Embryonic facial prominence (tissue), 1 donor: ENCODE measurements around the gene ANKK1.

Experiments
- DNase-seq: peaks from one replicate; pipeline ENCODE4 v3.0.0-alpha.2; 2016; ENCODE audit errors: extremely low spot score

The ANKK1 gene

GRCh38 chr11:113410414-113411135 is 23.0 kb downstream of the ANKK1 start:
- DNase-seq = no peak

- no peak for DNase-seq
Observed at GRCh38 chr11:113411536-113411935, 24.0 kb downstream of the ANKK1 start.

- DNase-seq = no peak
Observed at GRCh38 chr11:113412675-113413074, 25.1 kb downstream of the ANKK1 start.

GRCh38 chr11:113415343-113415742 is 27.8 kb downstream of the ANKK1 start:
- no peak for DNase-seq

GRCh38 chr11:113417428-113417827 is 29.8 kb downstream of the ANKK1 start:
- no peak for DNase-seq

- DNase-seq = no peak
Observed at GRCh38 chr11:113419454-113420003, 31.9 kb downstream of the ANKK1 start.

- no peak for DNase-seq
Observed at GRCh38 chr11:113420808-113421207, 33.2 kb downstream of the ANKK1 start.

GRCh38 chr11:113426686-113427085 is 39.1 kb downstream of the ANKK1 start:
- no peak for DNase-seq

GRCh38 chr11:113431746-113432145 is 44.2 kb downstream of the ANKK1 start:
- no peak for DNase-seq

- no peak for DNase-seq
Observed at GRCh38 chr11:113435190-113435968, 47.8 kb downstream of the ANKK1 start.

- no peak for DNase-seq
Observed at GRCh38 chr11:113436672-113437252, 49.2 kb downstream of the ANKK1 start.

- DNase-seq = no peak
Observed at GRCh38 chr11:113440816-113441215, 53.2 kb downstream of the ANKK1 start.

- DNase-seq = no peak
Observed at GRCh38 chr11:113444502-113445123, 57.0 kb downstream of the ANKK1 start.

GRCh38 chr11:113446112-113446511 is 58.5 kb downstream of the ANKK1 start:
- DNase-seq = no peak

- DNase-seq = no peak
Observed at GRCh38 chr11:113446938-113447337, 59.4 kb downstream of the ANKK1 start.

GRCh38 chr11:113447621-113448315 is 60.2 kb downstream of the ANKK1 start:
- DNase-seq = no peak

GRCh38 chr11:113448316-113448677 is 60.7 kb downstream of the ANKK1 start:
- no peak for DNase-seq

- DNase-seq = no peak
Observed at GRCh38 chr11:113449743-113450142, 62.2 kb downstream of the ANKK1 start.
